MM.1S (cell line): Measurements from ENCODE around the gene RRN3.

Experiments
- CTCF ChIP-seq: fragments of 300-600 bp; sonication (generic); IDR thresholded peaks from 2 replicates; pipeline ENCODE4 v1.5.1; 2016; ENCODE audit warnings: antibody characterized with exemption, low read length, mixed read lengths
- EZH2 ChIP-seq: fragments of 300-600 bp; sonication (generic); optimal IDR thresholded peaks from 2 replicates; pipeline ENCODE3; 2017; ENCODE audit warnings: low read depth, mild to moderate bottlenecking, antibody characterized with exemption, low read length, mixed read lengths
- EZH2phosphoT487 ChIP-seq: fragments of 300-600 bp; sonication (generic); IDR thresholded peaks from 2 replicates; pipeline ENCODE4 v1.6.1; 2018; ENCODE audit warnings: antibody characterized with exemption, low read length

- TF ChIP-seq CTCF (no peak), EZH2 (no peak), EZH2phosphoT487 (no peak)
These were observed 55.4 kb downstream of the RRN3 start for GRCh38 chr16:15038689-15039088.
